ENCODE data around the gene ATG14. TPM values are rescaled to one million over a fixed set of nuclear protein-coding genes. Genes with fewer than 3 reads are reported as not detected.

Gene ATG14
- polyA plus RNA-seq, 1 of the 3 experiments (the other 2 are of a cell fraction) = 4.3 TPM

- no peak for DNase-seq
- 93% methylated on average over 2 of the region's 2 CpGs for WGBS (ENCODE audit: low lambda C conversion rate)
- Histone ChIP-seq H3K4me2 (no peak overlapping the region), H3F3A (replicated peaks; ENCODE audit: insufficient read depth) (no peaks in the 10 kb centered on the region), H3K9ac (no peak overlapping the region), H3K36me3 (replicated peaks in 1 of 2; ENCODE audit: control insufficient read depth in 1 of 2, insufficient read depth in 2 of 2, low read length in 1 of 2) (peaks cover 25 to 28% of the 10 kb centered on the region in 2 experiments), H3K9me2 (no peaks in the 10 kb centered on the region), H3K27ac (ENCODE audit: low read depth in 2 of 2, low read length in 1 of 2) (no peak overlapping the region), H3K27me3 (ENCODE audit: insufficient read depth) (no peaks in the 10 kb centered on the region), H4K20me1 (ENCODE audit: insufficient read depth) (no peaks in the 10 kb centered on the region), H3K79me2 (ENCODE audit: insufficient read depth) (no peaks in the 10 kb centered on the region), H3K9me3 (no peaks in the 10 kb centered on the region), H3K4me1 (ENCODE audit: control insufficient read depth in 1 of 2, insufficient read depth in 2 of 2, low read depth in 1 of 2, low read length in 1 of 2) (no peaks in the 10 kb centered on the region), H3K4me3 (ENCODE audit: low read depth in 2 of 2, low read length in 1 of 2) (no peak overlapping the region), H2AFZ (ENCODE audit: low read depth) (no peak overlapping the region)
- CTCF ChIA-PET = interaction anchor here (0.7 to 1.5 kb wide), 2 partner anchors 25 to 111 kb away, joined by 3 to 4 read pairs; no protein-coding TSS in a partner anchor
- TF ChIP-seq PBX3 (IDR thresholded peaks at IDR 0.05) = no peak
- no peak for TF ChIP-seq RFX5 (IDR thresholded peaks at IDR 0.05; ENCODE audit: low read length)
- no peak for TF ChIP-seq TAF1 (IDR thresholded peaks at IDR 0.05; ENCODE audit: borderline replicate concordance, low read depth, low read length)
- no peak for TF ChIP-seq RXRA (IDR thresholded peaks at IDR 0.05; ENCODE audit: borderline replicate concordance, low read depth)
- TF ChIP-seq, protein P1, sequence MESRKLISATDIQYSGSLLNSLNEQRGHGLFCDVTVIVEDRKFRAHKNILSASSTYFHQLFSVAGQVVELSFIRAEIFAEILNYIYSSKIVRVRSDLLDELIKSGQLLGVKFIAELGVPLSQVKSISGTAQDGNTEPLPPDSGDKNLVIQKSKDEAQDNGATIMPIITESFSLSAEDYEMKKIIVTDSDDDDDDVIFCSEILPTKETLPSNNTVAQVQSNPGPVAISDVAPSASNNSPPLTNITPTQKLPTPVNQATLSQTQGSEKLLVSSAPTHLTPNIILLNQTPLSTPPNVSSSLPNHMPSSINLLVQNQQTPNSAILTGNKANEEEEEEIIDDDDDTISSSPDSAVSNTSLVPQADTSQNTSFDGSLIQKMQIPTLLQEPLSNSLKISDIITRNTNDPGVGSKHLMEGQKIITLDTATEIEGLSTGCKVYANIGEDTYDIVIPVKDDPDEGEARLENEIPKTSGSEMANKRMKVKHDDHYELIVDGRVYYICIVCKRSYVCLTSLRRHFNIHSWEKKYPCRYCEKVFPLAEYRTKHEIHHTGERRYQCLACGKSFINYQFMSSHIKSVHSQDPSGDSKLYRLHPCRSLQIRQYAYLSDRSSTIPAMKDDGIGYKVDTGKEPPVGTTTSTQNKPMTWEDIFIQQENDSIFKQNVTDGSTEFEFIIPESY (IDR thresholded peaks at IDR 0.05; ENCODE audit: borderline replicate concordance, low read depth) = no peak
- no peak for TF ChIP-seq FOXM1 (IDR thresholded peaks at IDR 0.05; ENCODE audit: low read depth)
- no peak for TF ChIP-seq YY1 (IDR thresholded peaks at IDR 0.05; ENCODE audit: low read depth)
- TF ChIP-seq RCOR1 (IDR thresholded peaks at IDR 0.05; ENCODE audit: low read length) = no peak
- no peak for TF ChIP-seq CHD2 (IDR thresholded peaks at IDR 0.05; ENCODE audit: low read length, partially characterized antibody)
- no peak for TF ChIP-seq EZH2phosphoT487 (IDR thresholded peaks at IDR 0.05; ENCODE audit: borderline replicate concordance, low read depth)
- TF ChIP-seq GATA2 (CRISPR knock-in tag; IDR thresholded peaks at IDR 0.05) = no peak
- TF ChIP-seq SIN3A (IDR thresholded peaks at IDR 0.05; ENCODE audit: borderline replicate concordance, low read depth, low read length) = no peak
- TF ChIP-seq EP300 (IDR thresholded peaks at IDR 0.05; ENCODE audit: borderline replicate concordance in 1 of 2, low read depth in 1 of 2, low read length in 1 of 2) = no peak
- TF ChIP-seq ELF1 (IDR thresholded peaks at IDR 0.05) = no peak
- no peak for TF ChIP-seq REST (IDR thresholded peaks at IDR 0.05; ENCODE audit: low read depth, low read length)
- no peak for TF ChIP-seq TCF12 (IDR thresholded peaks at IDR 0.05)
- TF ChIP-seq CTCF (IDR thresholded peaks at IDR 0.05) = no peak
- no peak for TF ChIP-seq RAD21 (IDR thresholded peaks at IDR 0.05; ENCODE audit: low read length)
- no peak for TF ChIP-seq TEAD4 (IDR thresholded peaks at IDR 0.05; ENCODE audit: borderline replicate concordance, insufficient read depth)
- POLR2A ChIA-PET = no interaction called here
These were observed 30.1 kb downstream of the ATG14 start for GRCh38 chr14:55381561-55381960.

All from SK-N-SH (cell line).